Type B pancreatic cell (in vitro differentiated cells): Measurements from ENCODE around the gene OR1F1. TPM values are rescaled to one million over a fixed set of nuclear protein-coding genes. Genes with fewer than 3 reads are reported as not detected.

Experiments used
- DNase-seq: peaks from one replicate; pipeline ENCODE4 v3.0.0; 2021; ENCODE audit warnings: mixed read lengths; ENCODE audit not compliant: unreplicated experiment; ENCODE audit errors: extremely low spot score
- H3K27ac Mint-ChIP-seq: 2 replicates; pipeline ENCODE4 v1.8.0; 2021; ENCODE audit warnings: mild to moderate bottlenecking, mixed read lengths
- H3K27me3 Mint-ChIP-seq: 2 replicates; pipeline ENCODE4 v1.8.0; 2021; ENCODE audit warnings: mixed read lengths
- H3K36me3 Mint-ChIP-seq: 2 replicates; pipeline ENCODE4 v1.8.0; 2021; ENCODE audit warnings: mixed read lengths
- H3K4me1 Mint-ChIP-seq: one replicate; pipeline ENCODE4 v1.8.0; 2021; ENCODE audit warnings: mixed read lengths; ENCODE audit not compliant: unreplicated experiment
- H3K4me3 Mint-ChIP-seq: 2 replicates; pipeline ENCODE4 v1.8.0; 2021; ENCODE audit warnings: mild to moderate bottlenecking, mixed read lengths
- H3K9me3 Mint-ChIP-seq: 2 replicates; pipeline ENCODE4 v1.8.0; 2021; ENCODE audit warnings: mixed read lengths
- total RNA-seq: library from RNA; stranded (reverse); gene quantifications from 2 replicates; pipeline ENCODE4 v1.2.1, GENCODE V29; 2021; ENCODE audit warnings: low replicate concordance
- TF ChIP-seq, protein P1 (sequence below): fragments of 200-600 bp; sonication (generic); conservative IDR thresholded peaks from 2 replicates; pipeline ENCODE4 v1.5.0; 2021; ENCODE audit warnings: antibody characterized with exemption, mild to moderate bottlenecking

OR1F1 gene
- total RNA-seq, 1 donor from 2014 or later = 0.34 TPM

DNA sequence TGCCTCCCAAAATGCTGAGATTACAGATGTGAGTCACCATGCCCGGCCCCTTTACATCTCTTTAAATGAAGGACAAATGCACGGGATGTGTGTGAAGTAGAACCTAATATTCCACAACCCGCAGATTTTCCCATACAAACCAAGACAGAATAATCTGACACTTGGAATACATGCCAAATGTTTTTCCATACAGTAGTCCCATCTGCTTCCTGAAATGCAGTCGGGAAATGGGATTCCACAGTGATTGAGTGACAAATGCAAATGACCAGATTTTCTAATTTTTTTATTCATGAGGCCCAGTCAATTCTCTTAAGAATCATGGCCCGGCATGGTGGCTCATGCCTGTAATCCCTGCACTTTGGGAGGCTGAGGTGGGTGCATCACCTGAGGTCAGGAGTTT lies 53.8 kb downstream of the OR1F1 start:
- TF ChIP-seq, protein P1, sequence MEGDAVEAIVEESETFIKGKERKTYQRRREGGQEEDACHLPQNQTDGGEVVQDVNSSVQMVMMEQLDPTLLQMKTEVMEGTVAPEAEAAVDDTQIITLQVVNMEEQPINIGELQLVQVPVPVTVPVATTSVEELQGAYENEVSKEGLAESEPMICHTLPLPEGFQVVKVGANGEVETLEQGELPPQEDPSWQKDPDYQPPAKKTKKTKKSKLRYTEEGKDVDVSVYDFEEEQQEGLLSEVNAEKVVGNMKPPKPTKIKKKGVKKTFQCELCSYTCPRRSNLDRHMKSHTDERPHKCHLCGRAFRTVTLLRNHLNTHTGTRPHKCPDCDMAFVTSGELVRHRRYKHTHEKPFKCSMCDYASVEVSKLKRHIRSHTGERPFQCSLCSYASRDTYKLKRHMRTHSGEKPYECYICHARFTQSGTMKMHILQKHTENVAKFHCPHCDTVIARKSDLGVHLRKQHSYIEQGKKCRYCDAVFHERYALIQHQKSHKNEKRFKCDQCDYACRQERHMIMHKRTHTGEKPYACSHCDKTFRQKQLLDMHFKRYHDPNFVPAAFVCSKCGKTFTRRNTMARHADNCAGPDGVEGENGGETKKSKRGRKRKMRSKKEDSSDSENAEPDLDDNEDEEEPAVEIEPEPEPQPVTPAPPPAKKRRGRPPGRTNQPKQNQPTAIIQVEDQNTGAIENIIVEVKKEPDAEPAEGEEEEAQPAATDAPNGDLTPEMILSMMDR = no peak
- DNase-seq = no peak
- no peaks in the 10 kb centered on the region for H3K36me3 Mint-ChIP-seq
- no peak overlapping the region for H3K27ac Mint-ChIP-seq
- no peaks in the 10 kb centered on the region for H3K4me1 Mint-ChIP-seq
- H3K4me3 Mint-ChIP-seq = no peak overlapping the region
- H3K9me3 Mint-ChIP-seq = no peaks in the 10 kb centered on the region
- H3K27me3 Mint-ChIP-seq = peaks cover 28% of the 10 kb centered on the region

DNA sequence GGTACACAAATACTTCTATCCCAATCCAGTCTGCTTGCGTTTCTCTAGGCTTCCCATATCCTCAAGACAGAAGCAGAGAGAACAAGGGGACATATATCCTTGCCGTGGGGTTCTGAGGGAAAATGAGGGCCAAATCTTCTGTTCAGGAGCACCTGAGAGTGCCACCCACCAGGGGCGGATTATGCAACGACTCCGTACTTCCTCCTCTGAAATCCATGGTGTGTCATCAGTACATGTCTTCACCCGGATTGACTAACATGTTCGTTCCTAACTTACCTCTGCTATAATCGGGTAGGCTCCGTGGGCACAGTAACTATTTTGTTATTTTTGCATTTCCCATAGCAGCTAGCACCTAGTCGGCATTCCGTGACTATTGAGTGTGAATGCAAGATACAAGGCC lies 54.7 kb downstream of the OR1F1 start:
- Mint-ChIP-seq H3K4me1 (no peaks in the 10 kb centered on the region), H3K27me3 (peaks cover 28% of the 10 kb centered on the region), H3K9me3 (no peaks in the 10 kb centered on the region), H3K27ac (no peak overlapping the region), H3K36me3 (no peaks in the 10 kb centered on the region), H3K4me3 (no peak overlapping the region)
- no peak for DNase-seq
- TF ChIP-seq, protein P1 = no peak

- Mint-ChIP-seq H3K27me3 (peaks cover 28% of the 10 kb centered on the region), H3K9me3 (no peaks in the 10 kb centered on the region), H3K4me1 (no peaks in the 10 kb centered on the region), H3K27ac (no peak overlapping the region), H3K4me3 (no peak overlapping the region), H3K36me3 (no peaks in the 10 kb centered on the region)
- TF ChIP-seq, protein P1 = no peak
- DNase-seq = no peak
Measured at GRCh38 chr16:3243882-3244281, 55.9 kb downstream of the OR1F1 start.

DNA sequence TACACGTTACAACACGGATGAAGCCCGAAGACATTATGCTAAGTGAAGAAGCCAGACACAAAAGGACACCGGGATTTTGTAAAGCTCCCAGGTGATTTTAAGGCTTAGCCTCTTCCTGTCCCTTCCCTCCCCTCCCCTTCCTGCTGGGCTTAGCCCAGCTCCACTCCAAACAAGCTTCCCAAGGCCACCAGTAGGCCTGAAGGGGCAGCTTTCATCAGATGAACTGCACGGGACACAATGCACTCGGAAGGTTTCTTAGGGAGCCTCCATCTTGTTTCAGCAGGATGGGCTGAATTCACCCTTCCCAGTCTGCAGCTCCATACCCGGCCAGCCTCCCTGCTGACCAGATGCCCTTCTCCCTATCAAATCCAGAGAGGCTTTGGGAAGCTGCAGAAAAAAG lies 58.0 kb downstream of the OR1F1 start:
- DNase-seq = no peak
- no peak overlapping the region for H3K27ac Mint-ChIP-seq
- TF ChIP-seq, protein P1 = no peak
- H3K27me3 Mint-ChIP-seq = peaks cover 28% of the 10 kb centered on the region
- H3K4me1 Mint-ChIP-seq = no peaks in the 10 kb centered on the region
- H3K36me3 Mint-ChIP-seq = no peaks in the 10 kb centered on the region
- peaks cover under 1% of the 10 kb centered on the region for H3K9me3 Mint-ChIP-seq
- no peak overlapping the region for H3K4me3 Mint-ChIP-seq

GRCh38 chr16:3246876-3247275 lies 58.9 kb downstream of the OR1F1 start:
- H3K4me1 Mint-ChIP-seq = no peaks in the 10 kb centered on the region
- no peaks in the 10 kb centered on the region for H3K36me3 Mint-ChIP-seq
- H3K27me3 Mint-ChIP-seq = peaks cover 26% of the 10 kb centered on the region
- H3K27ac Mint-ChIP-seq = no peak overlapping the region
- TF ChIP-seq, protein P1 = no peak
- peaks cover 3% of the 10 kb centered on the region for H3K9me3 Mint-ChIP-seq
- H3K4me3 Mint-ChIP-seq = no peak overlapping the region
- no peak for DNase-seq

GRCh38 chr16:3248596-3248995 lies 60.6 kb downstream of the OR1F1 start:
- peaks cover 19% of the 10 kb centered on the region for H3K27me3 Mint-ChIP-seq
- H3K27ac Mint-ChIP-seq = no peak overlapping the region
- no peak overlapping the region for H3K4me3 Mint-ChIP-seq

More at GRCh38 chr16:3248596-3248995, 60.6 kb downstream of the OR1F1 start:
- Mint-ChIP-seq H3K36me3 (no peaks in the 10 kb centered on the region), H3K9me3 (peaks cover 3% of the 10 kb centered on the region), H3K4me1 (no peaks in the 10 kb centered on the region)
- DNase-seq = no peak
- TF ChIP-seq, protein P1 = no peak
